ENCODE results near the gene DTHD1. TPM values are rescaled to one million over a fixed set of nuclear protein-coding genes. Genes with fewer than 3 reads are reported as not detected.

The DTHD1 gene
- total RNA-seq, 3 donors from 2014 or later (not counting 1 experiment from before 2014, with no cell fraction given), result 67.0 to 95.4 (median 81.5) TPM

- Mint-ChIP-seq H3K27me3 (ENCODE audit: low read depth in 2 of 2) (no peaks in the 10 kb centered on the region), H3K4me1 (peaks cover 53 to 63% of the 10 kb centered on the region in 2 donors), H3K27ac (peak overlapping the region; percentile 83 to 94), H3K9me3 (no peaks in the 10 kb centered on the region), H3K36me3 (no peaks in the 10 kb centered on the region), H3K4me3 (peak overlapping the region; percentile 87)
- peak; percentile 77 to 91 (median 90) for ATAC-seq
- Histone ChIP-seq H3K4me3 (ENCODE audit: low read length) (no peak overlapping the region), H3K27me3 (ENCODE audit: control insufficient read depth, insufficient read depth, low read length) (no peaks in the 10 kb centered on the region), H3K4me1 (ENCODE audit: control insufficient read depth, insufficient read depth, low read length) (peaks cover 23% of the 10 kb centered on the region), H3K9me3 (ENCODE audit: control insufficient read depth, insufficient read depth, low read length) (no peaks in the 10 kb centered on the region), H3K27ac (ENCODE audit: low read length) (peak overlapping the region; percentile 74), H3K36me3 (ENCODE audit: control insufficient read depth, insufficient read depth, low read length) (no peaks in the 10 kb centered on the region)
- 0% methylated on average over 2 of the region's 2 CpGs for WGBS (ENCODE audit: insufficient coverage)
- DNase-seq, result peak; percentile 52 to 92
- TF ChIP-seq CTCF (IDR thresholded peaks at IDR 0.05), result no peak
- intact Hi-C loops (cut with micrococcal nuclease), result loop anchor here (1.0 to 2.0 kb wide), 4 partner anchors 11 to 31 kb away; partner anchors contain the start of genes ARAP2 and DTHD1
Observed at GRCh38 chr4:36255577-36255976, 25.8 kb upstream of the DTHD1 start.

GRCh38 chr4:36256398-36256891 is 25.0 kb upstream of the DTHD1 start:
- intact Hi-C loops (cut with micrococcal nuclease), result no loop called here
- peak overlapping the region; percentile 74 for H3K27ac ChIP-seq (ENCODE audit: low read length)
- Mint-ChIP-seq H3K36me3 (no peaks in the 10 kb centered on the region), H3K27me3 (ENCODE audit: low read depth in 2 of 2) (no peaks in the 10 kb centered on the region), H3K9me3 (no peaks in the 10 kb centered on the region), H3K4me1 (peaks cover 56 to 65% of the 10 kb centered on the region in 2 donors), H3K4me3 (peak overlapping the region; percentile 74), H3K27ac (peak overlapping the region; percentile 83 to 94)
- no peak for TF ChIP-seq CTCF (IDR thresholded peaks at IDR 0.05)
- no peaks in the 10 kb centered on the region for H3K27me3 ChIP-seq (ENCODE audit: control insufficient read depth, insufficient read depth, low read length)
- H3K36me3 ChIP-seq (ENCODE audit: control insufficient read depth, insufficient read depth, low read length), result no peaks in the 10 kb centered on the region
- H3K4me1 ChIP-seq (ENCODE audit: control insufficient read depth, insufficient read depth, low read length), result peaks cover 23% of the 10 kb centered on the region
- H3K4me3 ChIP-seq (ENCODE audit: low read length), result peak overlapping the region; percentile 6
- 31% methylated on average over 3 of the region's 6 CpGs for WGBS (ENCODE audit: insufficient coverage)
- no peaks in the 10 kb centered on the region for H3K9me3 ChIP-seq (ENCODE audit: control insufficient read depth, insufficient read depth, low read length)
- ATAC-seq, result no peak
- DNase-seq, result peak in 1 of 2 donors; percentile 28

- TF ChIP-seq CTCF (IDR thresholded peaks at IDR 0.05), result no peak
- Histone ChIP-seq H3K27ac (ENCODE audit: low read length) (no peak overlapping the region), H3K27me3 (ENCODE audit: control insufficient read depth, insufficient read depth, low read length) (no peaks in the 10 kb centered on the region), H3K9me3 (ENCODE audit: control insufficient read depth, insufficient read depth, low read length) (no peaks in the 10 kb centered on the region), H3K4me3 (ENCODE audit: low read length) (no peak overlapping the region), H3K4me1 (ENCODE audit: control insufficient read depth, insufficient read depth, low read length) (peaks cover 14% of the 10 kb centered on the region), H3K36me3 (ENCODE audit: control insufficient read depth, insufficient read depth, low read length) (no peaks in the 10 kb centered on the region)
- WGBS (ENCODE audit: insufficient coverage), result 95% methylated on average over 5 of the region's 5 CpGs
- DNase-seq (no peak), ATAC-seq (no peak)
- Mint-ChIP-seq H3K9me3 (no peaks in the 10 kb centered on the region), H3K27ac (no peak overlapping the region), H3K4me3 (no peak overlapping the region), H3K36me3 (no peaks in the 10 kb centered on the region), H3K27me3 (ENCODE audit: low read depth in 2 of 2) (no peaks in the 10 kb centered on the region), H3K4me1 (peaks cover 26 to 33% of the 10 kb centered on the region in 2 donors)
- intact Hi-C loops (cut with micrococcal nuclease), result no loop called here
Observed at GRCh38 chr4:36260731-36261130, 20.7 kb upstream of the DTHD1 start.
